GM12878 (cell line): Measurements from ENCODE around the gene EXD3. TPM values are rescaled to one million over a fixed set of nuclear protein-coding genes. Genes with fewer than 3 reads are reported as not detected.

Experiments used
- ATAC-seq: fragments of 200-7000 bp; cut with Tn5 transposase; 3 replicates; pipeline ENCODE4 v1.9.1; 2020; ENCODE audit warnings: mild to moderate bottlenecking, moderate library complexity
- BruUV-seq: library from RNA; stranded (reverse); fragments of 400-500 nt; replicated peaks from 2 replicates; lab custom pipeline; 2021; lab: Mats Ljungman, UMichigan
- CTCF ChIA-PET: fragments of 300-600 bp; sonication (Branson Sonifier 250); formaldehyde crosslinking; extraction: SDS; loops from one replicate; lab custom pipeline; 2021; ENCODE audit warnings: inconsistent platforms; lab: Yijun Ruan, JAX
- POLR2A ChIA-PET: fragments of 350-600 bp; formaldehyde crosslinking; extraction: SDS; loops from one replicate; lab custom pipeline; 2021; ENCODE audit warnings: inconsistent platforms; lab: Charles Lee
- RAD21 ChIA-PET: fragments of 300-600 bp; sonication (Branson Sonifier 250); formaldehyde crosslinking; loops from one replicate; lab custom pipeline; 2023; ENCODE audit warnings: antibody characterized with exemption; ENCODE audit not compliant: unreplicated experiment; lab: Charles Lee
- SMC1A ChIA-PET: fragments of 300-600 bp; sonication (Branson Sonifier 250); formaldehyde crosslinking; loops from one replicate; lab custom pipeline; 2023; ENCODE audit not compliant: unreplicated experiment, uncharacterized antibody; lab: Charles Lee
- DNase-seq: peaks from one replicate; pipeline ENCODE4 v3.0.0-alpha.2; 2011; ENCODE audit warnings: low read depth, low spot score
- FAIRE-seq: peaks from 3 replicates; lab custom pipeline; 2011; peaks lifted over from hg19 to GRCh38; lab: Jason Lieb, UNC
- H2AFZ ChIP-seq: 2 replicates; pipeline ENCODE4 v1.6.0; 2011; ENCODE audit warnings: low read depth, low read length, control low read depth; ENCODE audit not compliant: control insufficient read depth
- H3K27ac ChIP-seq: 2 replicates; pipeline ENCODE4 v1.5.1; 2011; ENCODE audit warnings: control low read depth; ENCODE audit not compliant: control insufficient read depth, insufficient read depth
- H3K27me3 ChIP-seq, 2 experiments: replicated peaks in 1 of 2; 2 replicates each; pipeline versions ENCODE4 v1.6.0 to v1.6.1; 2011; ENCODE audit warnings: low read length in 1 of 2; ENCODE audit not compliant: control insufficient read depth in 2 of 2, insufficient read depth in 2 of 2
- H3K36me3 ChIP-seq, 2 experiments: 2 replicates each; pipeline ENCODE4 v1.5.1; 2011; ENCODE audit warnings: low read length in 1 of 2; ENCODE audit not compliant: control insufficient read depth in 2 of 2, insufficient read depth in 2 of 2
- H3K4me1 ChIP-seq: 2 replicates; pipeline ENCODE4 v1.6.1; 2011; ENCODE audit warnings: mild to moderate bottlenecking, low read length, moderate library complexity, mixed read lengths; ENCODE audit not compliant: control insufficient read depth, insufficient read depth
- H3K4me2 ChIP-seq: 2 replicates; pipeline ENCODE4 v1.6.0; 2011; ENCODE audit warnings: control low read depth; ENCODE audit not compliant: control insufficient read depth, insufficient read depth
- H3K4me3 ChIP-seq: fragments of 200-600 bp; sonication (generic); 2 replicates; pipeline ENCODE4 v1.5.1; 2016
- H3K79me2 ChIP-seq: 2 replicates; pipeline ENCODE4 v1.6.0; 2011; ENCODE audit warnings: low read length; ENCODE audit not compliant: control insufficient read depth, insufficient read depth
- H3K9ac ChIP-seq: 2 replicates; pipeline ENCODE4 v1.8.0; 2011; ENCODE audit warnings: low read length, control low read depth, mixed read lengths; ENCODE audit not compliant: control insufficient read depth, insufficient read depth
- H3K9me3 ChIP-seq: replicated peaks from 3 replicates; pipeline ENCODE4 v1.5.1; 2011; ENCODE audit warnings: mild to moderate bottlenecking, low read length; ENCODE audit not compliant: control insufficient read depth, insufficient read depth
- H4K20me1 ChIP-seq: 2 replicates; pipeline ENCODE4 v1.6.0; 2011; ENCODE audit not compliant: control insufficient read depth, insufficient read depth
- ATF3 ChIP-seq: IDR thresholded peaks from 2 replicates; pipeline ENCODE4 v1.6.1; 2011; ENCODE audit warnings: low read depth, mild to moderate bottlenecking, low read length, moderate library complexity, borderline replicate concordance; ENCODE audit errors: extremely low read depth
- ATF7 ChIP-seq: fragments of 450-650 bp; IDR thresholded peaks from 2 replicates; pipeline ENCODE4 v1.6.1; 2016; ENCODE audit warnings: low read depth, mild to moderate bottlenecking
- CBFB ChIP-seq: IDR thresholded peaks from 2 replicates; pipeline ENCODE4 v1.6.1; 2016; ENCODE audit warnings: antibody characterized with exemption, low read depth
- CEBPB ChIP-seq, 2 experiments: fragments of 150-350 bp in 1 of 2; IDR thresholded peaks; 2 replicates each; pipeline ENCODE4 v1.6.1; 2012 to 2014; ENCODE audit warnings: low read depth in 2 of 2, low read length in 2 of 2, borderline replicate concordance in 1 of 2, inconsistent platforms in 1 of 2
- ETV6 ChIP-seq, 2 experiments: fragments of 450-650 bp in 1 of 2; IDR thresholded peaks in 1 of 2; conservative IDR thresholded peaks in 1 of 2; 2 replicates each; pipeline ENCODE4 v1.6.1; 2014; ENCODE audit warnings: antibody characterized with exemption in 1 of 2, borderline replicate concordance in 1 of 2, low read depth in 1 of 2, mild to moderate bottlenecking in 1 of 2, moderate library complexity in 1 of 2
- HCFC1 ChIP-seq: fragments of 150-350 bp; IDR thresholded peaks from 2 replicates; pipeline ENCODE4 v1.6.1; 2014; ENCODE audit warnings: low read length
- HSF1 ChIP-seq: fragments of 150-350 bp; IDR thresholded peaks from 2 replicates; pipeline ENCODE4 v1.6.1; 2014; ENCODE audit warnings: mild to moderate bottlenecking, low read depth, low read length
- JUNB ChIP-seq: IDR thresholded peaks from 2 replicates; pipeline ENCODE4 v1.6.1; 2016; ENCODE audit warnings: antibody characterized with exemption, mild to moderate bottlenecking
- MLLT1 ChIP-seq: fragments of 450-650 bp; IDR thresholded peaks from 2 replicates; pipeline ENCODE4 v1.6.1; 2016; ENCODE audit warnings: mild to moderate bottlenecking
- NFYA ChIP-seq: IDR thresholded peaks from 2 replicates; pipeline ENCODE4 v1.6.1; 2011; ENCODE audit warnings: low read depth, mild to moderate bottlenecking, low read length, improper control_type of control experiment, borderline replicate concordance
- RELB ChIP-seq: fragments of 450-650 bp; IDR thresholded peaks from 2 replicates; pipeline ENCODE4 v1.6.1; 2017; ENCODE audit warnings: low read depth, mild to moderate bottlenecking, moderate library complexity
- SREBF1 ChIP-seq: IDR thresholded peaks from 2 replicates; pipeline ENCODE4 v1.6.1; 2012; ENCODE audit warnings: mild to moderate bottlenecking, low read length
- TBL1XR1 ChIP-seq: IDR thresholded peaks from 2 replicates; pipeline ENCODE4 v1.6.1; 2012; ENCODE audit warnings: low read depth, low read length, improper control_type of control experiment
- ZNF274 ChIP-seq: IDR thresholded peaks from one replicate; pipeline ENCODE4 v1.8.0; 2011; ENCODE audit not compliant: insufficient read length, insufficient read depth
- WGBS: methylation state at CpG from one replicate; pipeline ENCODE4 v1.1.6; 2016; ENCODE audit warnings: low lambda C conversion rate; ENCODE audit not compliant: insufficient replicate concordance, insufficient coverage; ENCODE audit errors: missing lambda C conversion rate; 5-methylcytosine and 5-hydroxymethylcytosine counted together
- in situ Hi-C: fragments of 300-500 bp; cut with MboI; formaldehyde crosslinking; loops from 9 replicates; pipeline ENCODE4 v1.14.3; 2018; ENCODE audit warnings: mixed read lengths
- intact Hi-C: fragments of 100-400 bp; cut with micrococcal nuclease; formaldehyde crosslinking; loops from one replicate; pipeline ENCODE4 v1.14.2; 2022; ENCODE audit not compliant: unreplicated experiment
- polyA plus RNA-seq, 11 experiments: library from polyadenylated mRNA; depleted of rRNA in 4 of 11; unstranded in 6 of 11; stranded (reverse) in 5 of 11; fragments of >200 nt; fragmentation: Nextera tagmentation in 4 of 11; fragmentation: Illumina TruSeq in 1 of 11; extraction: Ambion mirVana in 4 of 11; extraction: Trizol in 1 of 11; gene quantifications; 1 replicate in 1 of 11; 2 replicates in 10 of 11; pipeline versions ENCODE4 v1.2.1 to v1.2.3, GENCODE V29; 2011 to 2016; ENCODE audit warnings: inconsistent platforms in 2 of 11, missing spikeins in 2 of 11, low read depth in 1 of 11
- total RNA-seq, 4 experiments: library from RNA; depleted of rRNA in 3 of 4; stranded (reverse); fragments of >200 nt in 3 of 4; fragmentation: Illumina TruSeq in 1 of 4; extraction: Trizol in 1 of 4; gene quantifications; 2 replicates each; pipeline versions ENCODE4 v1.2.1 to v1.2.3, GENCODE V29; 2013 to 2021

The EXD3 gene
- total and polyA plus RNA-seq, 10 of the 15 experiments (the other 5 are each of a cell fraction or from before 2014, with no cell fraction given), result 0.21 to 7.1 (median 3.6) TPM

- ATAC-seq, result peak; percentile 19
- in situ Hi-C loops (no loop called here), intact Hi-C loops (loop anchor here (10.0 kb wide), 1 partner anchor 226 kb away; no protein-coding TSS in a partner anchor)
- no peak overlapping the region for H3K9ac ChIP-seq
- no peak for TF ChIP-seq JUNB
- no peak for TF ChIP-seq SREBF1
- TF ChIP-seq ETV6 (conservative IDR thresholded peaks at IDR 0.05 in 1 of 2, IDR thresholded peaks at IDR 0.05 in 1 of 2; ENCODE audit: borderline replicate concordance in 1 of 2, low read depth in 1 of 2), result no peak
- TF ChIP-seq CEBPB (IDR thresholded peaks at IDR 0.05; ENCODE audit: borderline replicate concordance in 1 of 2, low read depth in 2 of 2, low read length in 2 of 2), result no peak
- TF ChIP-seq MLLT1, result no peak
- no peak for TF ChIP-seq RELB
- no peak for TF ChIP-seq ATF3
- TF ChIP-seq TBL1XR1, result no peak
- TF ChIP-seq HSF1, result no peak
- no peak for TF ChIP-seq ZNF274
- no peak for TF ChIP-seq NFYA
- no peak for TF ChIP-seq ATF7
- TF ChIP-seq CBFB, result no peak
- no peak for TF ChIP-seq HCFC1
- H3K27me3 ChIP-seq, result no peaks in the 10 kb centered on the region; a peak in 1 of 4 replicates
- RAD21 ChIA-PET, result no interaction called here
- no peak overlapping the region for H2AFZ ChIP-seq
- 53% methylated on average over 10 of the region's 10 CpGs for WGBS
- CTCF ChIA-PET, result interaction anchor here (0.6 to 2.5 kb wide), 3 partner anchors 12 to 209 kb away, joined by 3 to 5 read pairs (median 3); no protein-coding TSS in a partner anchor
- peaks cover 2% of the 10 kb centered on the region; the same call in 2 of the 3 replicates for H3K9me3 ChIP-seq
- no peak for DNase-seq
- POLR2A ChIA-PET, result interaction anchor here (1.1 kb wide), 1 partner anchor 146 kb away, joined by 3 read pairs; no protein-coding TSS in a partner anchor
- no peaks in the 10 kb centered on the region for H4K20me1 ChIP-seq
- H3K36me3 ChIP-seq, result no peaks in the 10 kb centered on the region
- no peak overlapping the region for H3K27ac ChIP-seq
- no TSS peak for BruUV-seq
- peaks cover 23% of the 10 kb centered on the region for H3K4me1 ChIP-seq
- SMC1A ChIA-PET, result no interaction called here
- no peak overlapping the region for H3K4me3 ChIP-seq
- no peaks in the 10 kb centered on the region; the same call in 1 of the 2 replicates for H3K79me2 ChIP-seq
- H3K4me2 ChIP-seq, result peak overlapping the region; percentile 17; the same call in 1 of the 2 replicates
- no peak for FAIRE-seq
Observed at GRCh38 chr9:137299203-137299565, 123.8 kb downstream of the EXD3 start.
